Upper lobe of left lung (tissue), 6 donors: ENCODE data around the gene KATNAL1. TPM values are rescaled to one million over a fixed set of nuclear protein-coding genes. Genes with fewer than 3 reads are reported as not detected.

Experiments used
- small RNA-seq, 4 donors: library from RNA; depleted of rRNA; stranded (forward); fragments of <200 nt; gene quantifications; one replicate each; pipeline ENCODE3, GENCODE V24; 2016
- total RNA-seq, 6 donors: library from RNA; depleted of rRNA in 4 of 6; stranded (reverse); fragments of >200 nt in 4 of 6; gene quantifications; one replicate each; pipeline versions ENCODE4 v1.1.0 to v1.2.1, GENCODE V29; 2016 to 2021
- donor health status: DM: no; HTN: no; CAD: no; lungs with moderate emphysema.
- donor health status: DM: no; HTN: yes; CAD: no; lungs with severe emphysema.

Gene KATNAL1
- total RNA-seq, 6 donors from 2014 or later, result 5.7 to 35.5 (median 13.9) TPM

Small RNAs within 50 kb of the gene (small RNA-seq; reads per million reads assigned to genes)
- 0 reads per million in 4 donors for gene RNU6-64P

Other genes starting within 250 kb of the KATNAL1 start
- gene UBE2L5, start 114.9 kb upstream of the KATNAL1 start, total RNA-seq, result not detected
- gene HMGB1, start 158.4 kb upstream of the KATNAL1 start, total RNA-seq, result 100 to 1,000 TPM; 124 to 300 (median 195) TPM